NCI-H446 treated with DMSO at 0.1 percent for 48 hours (cell line): ENCODE measurements around the gene ZC3H8.
A peak's percentile ranks its signal among the peaks of the same experiment; 100 is the strongest.
"Not testable (repeated sequence)": the region's sequence is repeated elsewhere in the genome, so short reads cannot be mapped to it uniquely, and the experiment has no call there.

Experiments used
- DNase-seq: peaks from one replicate; lab custom pipeline; 2025; lab: John Stamatoyannopoulos, UW

Gene ZC3H8

GRCh38 chr2:112259509-112260294 lies 4.9 kb upstream of the ZC3H8 start:
- DNase-seq: peak; percentile 34

- no peak for DNase-seq
Observed at GRCh38 chr2:112257575-112257974, 2.7 kb upstream of the ZC3H8 start.

- DNase-seq: no peak
Observed at GRCh38 chr2:112256654-112257053, 1.8 kb upstream of the ZC3H8 start.

GRCh38 chr2:112255875-112256274 lies 1.0 kb upstream of the ZC3H8 start:
- DNase-seq: no peak

- no peak for DNase-seq
Observed at GRCh38 chr2:112253261-112253815, 1.5 kb downstream of the ZC3H8 start.

GRCh38 chr2:112251271-112251670 lies 3.6 kb downstream of the ZC3H8 start:
- DNase-seq: no peak

GRCh38 chr2:112244854-112245253 lies 10.0 kb downstream of the ZC3H8 start:
- no peak for DNase-seq

- no peak for DNase-seq
Observed at GRCh38 chr2:112243233-112243632, 11.6 kb downstream of the ZC3H8 start.

GRCh38 chr2:112242384-112242783 lies 12.5 kb downstream of the ZC3H8 start:
- DNase-seq: no peak

GRCh38 chr2:112239862-112240261 lies 15.0 kb downstream of the ZC3H8 start:
- no peak for DNase-seq

- DNase-seq: no peak
Observed at GRCh38 chr2:112230371-112230770, 24.5 kb downstream of the ZC3H8 start.

- peak; percentile 98 for DNase-seq
Observed at GRCh38 chr2:112229348-112229747, 25.5 kb downstream of the ZC3H8 start.

GRCh38 chr2:112220831-112221230 lies 34.0 kb downstream of the ZC3H8 start:
- DNase-seq: no peak

GRCh38 chr2:112220186-112220585 lies 34.7 kb downstream of the ZC3H8 start:
- no peak for DNase-seq

- DNase-seq: no peak
Observed at GRCh38 chr2:112217854-112218253, 37.0 kb downstream of the ZC3H8 start.

- DNase-seq: no peak
Observed at GRCh38 chr2:112216167-112216566, 38.7 kb downstream of the ZC3H8 start.

GRCh38 chr2:112207905-112208304 lies 46.9 kb downstream of the ZC3H8 start:
- DNase-seq: not testable (repeated sequence)

GRCh38 chr2:112204411-112204810 lies 50.4 kb downstream of the ZC3H8 start:
- no peak for DNase-seq

- no peak for DNase-seq
Observed at GRCh38 chr2:112201696-112202430, 53.0 kb downstream of the ZC3H8 start.

- no peak for DNase-seq
Observed at GRCh38 chr2:112199188-112199587, 55.7 kb downstream of the ZC3H8 start.

GRCh38 chr2:112198780-112199179 lies 56.1 kb downstream of the ZC3H8 start:
- no peak for DNase-seq

- DNase-seq: no peak
Observed at GRCh38 chr2:112197868-112198267, 57.0 kb downstream of the ZC3H8 start.

- DNase-seq: no peak
Observed at GRCh38 chr2:112195950-112196349, 58.9 kb downstream of the ZC3H8 start.
